ENCODE measurements around the gene HRH1.

DNA sequence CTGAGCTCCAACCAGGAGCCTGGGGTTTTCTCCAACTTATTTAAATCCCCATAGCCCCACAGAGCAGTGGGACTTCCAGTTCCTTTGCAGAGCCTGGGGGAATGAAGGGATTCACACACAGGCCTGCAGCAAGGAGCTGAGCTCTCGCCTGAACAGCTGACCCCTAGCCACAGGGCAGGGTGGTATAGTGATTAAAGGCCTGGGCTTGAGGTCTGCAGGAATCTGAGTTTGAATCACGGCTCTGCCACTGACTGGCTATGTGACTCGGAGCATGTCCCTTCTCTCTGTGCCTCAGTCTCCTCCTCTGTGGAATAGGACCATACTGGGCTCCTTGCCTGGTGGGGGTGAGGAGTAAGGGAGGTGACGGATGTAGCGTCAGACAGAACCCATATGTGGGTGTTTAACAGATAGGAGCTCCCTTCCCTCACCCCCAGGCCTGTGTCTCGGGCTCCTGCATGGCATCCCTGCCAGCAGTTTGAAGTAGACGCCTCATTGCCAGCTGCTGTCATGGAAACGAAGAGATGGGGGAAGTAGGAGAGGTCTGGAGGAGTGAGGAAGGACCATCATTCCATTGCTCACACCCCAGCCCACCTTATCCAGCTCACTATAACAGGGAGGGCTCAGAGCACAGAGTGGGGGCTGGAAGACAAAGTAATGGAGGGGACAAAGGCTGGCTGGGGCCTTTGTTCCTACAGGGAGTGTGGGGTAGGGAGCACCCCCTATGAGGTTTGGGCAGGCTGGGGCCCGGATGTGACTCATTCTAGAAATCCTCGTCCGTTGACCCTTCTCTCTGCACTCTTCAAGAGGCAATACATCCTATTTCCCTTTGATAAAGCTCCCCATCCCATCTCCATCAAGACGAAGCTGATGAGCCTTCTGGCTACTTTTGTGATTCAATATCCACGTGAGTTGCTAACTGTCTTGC, 14.8 kb downstream of the HRH1 start:
- TF ChIP-seq, protein P1, sequence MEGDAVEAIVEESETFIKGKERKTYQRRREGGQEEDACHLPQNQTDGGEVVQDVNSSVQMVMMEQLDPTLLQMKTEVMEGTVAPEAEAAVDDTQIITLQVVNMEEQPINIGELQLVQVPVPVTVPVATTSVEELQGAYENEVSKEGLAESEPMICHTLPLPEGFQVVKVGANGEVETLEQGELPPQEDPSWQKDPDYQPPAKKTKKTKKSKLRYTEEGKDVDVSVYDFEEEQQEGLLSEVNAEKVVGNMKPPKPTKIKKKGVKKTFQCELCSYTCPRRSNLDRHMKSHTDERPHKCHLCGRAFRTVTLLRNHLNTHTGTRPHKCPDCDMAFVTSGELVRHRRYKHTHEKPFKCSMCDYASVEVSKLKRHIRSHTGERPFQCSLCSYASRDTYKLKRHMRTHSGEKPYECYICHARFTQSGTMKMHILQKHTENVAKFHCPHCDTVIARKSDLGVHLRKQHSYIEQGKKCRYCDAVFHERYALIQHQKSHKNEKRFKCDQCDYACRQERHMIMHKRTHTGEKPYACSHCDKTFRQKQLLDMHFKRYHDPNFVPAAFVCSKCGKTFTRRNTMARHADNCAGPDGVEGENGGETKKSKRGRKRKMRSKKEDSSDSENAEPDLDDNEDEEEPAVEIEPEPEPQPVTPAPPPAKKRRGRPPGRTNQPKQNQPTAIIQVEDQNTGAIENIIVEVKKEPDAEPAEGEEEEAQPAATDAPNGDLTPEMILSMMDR (IDR thresholded peaks at IDR 0.05), result no peak
- no peak for TF ChIP-seq EZH2 (IDR thresholded peaks at IDR 0.05; ENCODE audit: borderline replicate concordance, insufficient read depth, low read depth, low read length, poor library complexity, severe bottlenecking)
